BLaER1 treated with 17β-estradiol and CSF1 and Interleukin-3, amounts not matched to agents 10 nM and 100 nM (cell line): ENCODE data around the gene TLR10.

Source experiments
- H3K27ac ChIP-seq, 11 experiments: shearing (Covaris generic); formaldehyde crosslinking; 2 replicates each; pipeline ENCODE4 v1.8.1; 2022
- H3K27me3 ChIP-seq, 11 experiments: shearing (Covaris generic); formaldehyde crosslinking; 2 replicates each; pipeline ENCODE4 v1.8.1; 2022
- H3K36me3 ChIP-seq, 11 experiments: shearing (Covaris generic); formaldehyde crosslinking; 2 replicates each; pipeline ENCODE4 v1.8.1; 2022
- H3K4me1 ChIP-seq, 10 experiments: shearing (Covaris generic); formaldehyde crosslinking; 2 replicates each; pipeline ENCODE4 v1.8.1; 2022
- H3K4me2 ChIP-seq, 11 experiments: shearing (Covaris generic); formaldehyde crosslinking; 2 replicates each; pipeline ENCODE4 v1.8.1; 2022
- H3K4me3 ChIP-seq, 10 experiments: shearing (Covaris generic); formaldehyde crosslinking; 2 replicates each; pipeline ENCODE4 v1.8.1; 2022
- H3K9ac ChIP-seq, 11 experiments: shearing (Covaris generic); formaldehyde crosslinking; 2 replicates each; pipeline ENCODE4 v1.8.1; 2022
- H3K9me3 ChIP-seq, 11 experiments: shearing (Covaris generic); formaldehyde crosslinking; replicated peaks in 1 of 11; 2 replicates each; pipeline ENCODE4 v1.8.1; 2022
- H4K20me1 ChIP-seq, 11 experiments: shearing (Covaris generic); formaldehyde crosslinking; 2 replicates each; pipeline ENCODE4 v1.8.1; 2022
- Cebpa-rat ChIP-seq, 11 experiments: shearing (Covaris generic); IDR thresholded peaks; 2 replicates each; pipeline ENCODE4 v1.8.1; 2022

The TLR10 gene, protein sequence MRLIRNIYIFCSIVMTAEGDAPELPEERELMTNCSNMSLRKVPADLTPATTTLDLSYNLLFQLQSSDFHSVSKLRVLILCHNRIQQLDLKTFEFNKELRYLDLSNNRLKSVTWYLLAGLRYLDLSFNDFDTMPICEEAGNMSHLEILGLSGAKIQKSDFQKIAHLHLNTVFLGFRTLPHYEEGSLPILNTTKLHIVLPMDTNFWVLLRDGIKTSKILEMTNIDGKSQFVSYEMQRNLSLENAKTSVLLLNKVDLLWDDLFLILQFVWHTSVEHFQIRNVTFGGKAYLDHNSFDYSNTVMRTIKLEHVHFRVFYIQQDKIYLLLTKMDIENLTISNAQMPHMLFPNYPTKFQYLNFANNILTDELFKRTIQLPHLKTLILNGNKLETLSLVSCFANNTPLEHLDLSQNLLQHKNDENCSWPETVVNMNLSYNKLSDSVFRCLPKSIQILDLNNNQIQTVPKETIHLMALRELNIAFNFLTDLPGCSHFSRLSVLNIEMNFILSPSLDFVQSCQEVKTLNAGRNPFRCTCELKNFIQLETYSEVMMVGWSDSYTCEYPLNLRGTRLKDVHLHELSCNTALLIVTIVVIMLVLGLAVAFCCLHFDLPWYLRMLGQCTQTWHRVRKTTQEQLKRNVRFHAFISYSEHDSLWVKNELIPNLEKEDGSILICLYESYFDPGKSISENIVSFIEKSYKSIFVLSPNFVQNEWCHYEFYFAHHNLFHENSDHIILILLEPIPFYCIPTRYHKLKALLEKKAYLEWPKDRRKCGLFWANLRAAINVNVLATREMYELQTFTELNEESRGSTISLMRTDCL

DNA sequence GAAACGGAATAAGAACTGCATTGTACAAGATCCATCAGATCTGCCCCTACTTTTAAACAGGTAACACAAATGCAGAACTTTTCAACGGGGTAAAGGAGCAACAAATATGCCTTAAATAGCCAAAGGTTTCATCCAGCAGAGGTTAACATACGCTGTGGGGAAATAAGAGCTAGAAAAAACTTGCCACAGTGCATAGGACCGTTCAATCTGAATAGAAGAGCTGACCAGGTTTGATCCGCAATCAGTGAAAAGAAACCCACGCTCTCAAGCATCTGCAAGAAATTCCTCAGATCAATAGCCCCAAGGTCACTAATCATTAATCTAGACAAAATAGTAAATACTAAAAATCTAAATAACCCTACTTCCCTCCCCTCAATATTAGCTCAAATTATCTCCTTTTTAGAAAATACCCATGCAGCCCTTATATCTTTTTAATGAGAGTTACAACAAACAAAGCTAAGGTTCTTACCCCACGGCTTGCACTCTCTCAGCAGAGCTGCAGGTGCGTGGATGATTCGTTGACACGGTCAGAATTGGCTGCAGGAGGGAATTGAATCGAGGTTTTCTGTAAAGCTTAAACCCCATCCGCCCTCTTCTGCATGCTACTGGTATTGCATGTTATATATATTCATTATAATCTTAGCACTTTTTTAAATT is at the start of gene TLR10:
TSS of gene TLR10 (minus strand) at position 539 of the 657 bp plus-strand sequence. CDS start 7,400 bp downstream, outside the sequence.
- TF ChIP-seq Cebpa-rat (IDR thresholded peaks at IDR 0.05): no peak
- Histone ChIP-seq H3K9me3 (peaks cover 3 to 7% (median 4%) of the 10 kb centered on the region in 11 experiments; a peak in 12 of 22 replicates), H3K9ac (peak within 1 kb of the TSS in 5 of 11 experiments; percentile 9 to 43 (median 27); a peak in 6 of 22 replicates), H3K4me3 (peak within 1 kb of the TSS in 2 of 10 experiments; percentile 31 to 37; a peak in 4 of 20 replicates), H3K4me2 (peak within 1 kb of the TSS; percentile 49 to 77 (median 68)), H4K20me1 (no peaks in the 10 kb centered on the region), H3K27me3 (no peaks in the 10 kb centered on the region), H3K27ac (peak within 1 kb of the TSS in 8 of 11 experiments; percentile 51 to 93 (median 90); a peak in 15 of 22 replicates), H3K36me3 (no peaks in the 10 kb centered on the region), H3K4me1 (peaks cover 51 to 69% (median 64%) of the 10 kb centered on the region in 10 experiments)

GRCh38 chr4:38832206-38832605 is 49.4 kb upstream of the TLR10 start:
- Histone ChIP-seq H3K36me3 (peaks cover 0 to 80% (median 0%) of the 10 kb centered on the region in 11 experiments; a peak in 8 of 22 replicates), H3K4me2 (peak overlapping the region in 2 of 11 experiments; percentile 35 to 54; a peak in 4 of 22 replicates), H4K20me1 (peaks cover 0 to 41% (median 0%) of the 10 kb centered on the region in 11 experiments; a peak in 4 of 22 replicates), H3K4me3 (no peak overlapping the region), H3K27me3 (peaks cover 0 to 18% (median 0%) of the 10 kb centered on the region in 11 experiments; a peak in 5 of 22 replicates), H3K9me3 (peaks cover 30 to 62% (median 48%) of the 10 kb centered on the region in 11 experiments), H3K4me1 (peaks cover 0 to 15% (median 0%) of the 10 kb centered on the region in 10 experiments; a peak in 8 of 20 replicates), H3K9ac (no peak overlapping the region), H3K27ac (no peak overlapping the region)
- TF ChIP-seq Cebpa-rat (IDR thresholded peaks at IDR 0.05): no peak

GRCh38 chr4:38831653-38832052 is 48.9 kb upstream of the TLR10 start:
- no peak overlapping the region for H3K4me2 ChIP-seq
- H3K36me3 ChIP-seq: peaks cover 0 to 86% (median 0%) of the 10 kb centered on the region in 11 experiments; a peak in 8 of 22 replicates
- no peak overlapping the region for H3K9ac ChIP-seq
- no peak for TF ChIP-seq Cebpa-rat (IDR thresholded peaks at IDR 0.05)
- H4K20me1 ChIP-seq: peaks cover 0 to 39% (median 0%) of the 10 kb centered on the region in 11 experiments; a peak in 4 of 22 replicates
- H3K27ac ChIP-seq: no peak overlapping the region
- H3K4me1 ChIP-seq: peaks cover 0 to 12% (median 0%) of the 10 kb centered on the region in 10 experiments; a peak in 4 of 20 replicates
- peaks cover 0 to 18% (median 0%) of the 10 kb centered on the region in 11 experiments; a peak in 5 of 22 replicates for H3K27me3 ChIP-seq
- H3K9me3 ChIP-seq: peaks cover 25 to 61% (median 43%) of the 10 kb centered on the region in 11 experiments
- H3K4me3 ChIP-seq: no peak overlapping the region

DNA sequence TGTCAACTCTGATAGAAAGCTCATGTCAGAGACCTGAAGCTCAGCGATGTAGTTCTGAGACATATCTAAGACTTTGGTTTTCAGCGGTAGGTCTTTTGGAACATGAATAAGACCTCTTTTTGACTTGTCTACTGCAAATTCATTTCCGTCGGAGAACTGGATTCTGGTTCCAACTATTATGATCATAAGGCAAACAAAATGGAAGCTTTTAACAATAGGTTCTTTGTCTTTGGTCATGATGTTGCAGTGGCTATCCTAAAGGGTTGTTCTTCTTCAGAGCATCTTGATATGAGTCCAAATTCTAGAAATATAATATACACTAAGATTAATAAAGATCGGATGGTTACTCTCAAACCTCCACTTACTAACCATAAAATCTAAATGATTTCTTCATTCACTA is 46.4 kb upstream of the TLR10 start:
- Histone ChIP-seq H4K20me1 (peaks cover 0 to 39% (median 0%) of the 10 kb centered on the region in 11 experiments; a peak in 4 of 22 replicates), H3K27ac (no peak overlapping the region), H3K9ac (no peak overlapping the region), H3K36me3 (peaks cover 0 to 91% (median 0%) of the 10 kb centered on the region in 11 experiments; a peak in 8 of 22 replicates), H3K27me3 (peaks cover 0 to under 1% (median 0%) of the 10 kb centered on the region in 11 experiments; a peak in 1 of 22 replicates), H3K4me1 (peaks cover 0 to 12% (median 0%) of the 10 kb centered on the region in 10 experiments; a peak in 4 of 20 replicates), H3K4me3 (no peak overlapping the region), H3K9me3 (peaks cover 10 to 60% (median 28%) of the 10 kb centered on the region in 11 experiments), H3K4me2 (no peak overlapping the region)
- TF ChIP-seq Cebpa-rat (IDR thresholded peaks at IDR 0.05): no peak

- peaks cover 0 to 22% (median 11%) of the 10 kb centered on the region in 10 experiments; a peak in 12 of 20 replicates for H3K4me1 ChIP-seq
- H3K4me3 ChIP-seq: no peak overlapping the region
These were observed 41.0 kb upstream of the TLR10 start for GRCh38 chr4:38823766-38824165.

GRCh38 chr4:38822748-38823303 is 40.0 kb upstream of the TLR10 start:
- Histone ChIP-seq H4K20me1 (no peaks in the 10 kb centered on the region), H3K27me3 (no peaks in the 10 kb centered on the region), H3K4me3 (no peak overlapping the region), H3K4me2 (no peak overlapping the region), H3K4me1 (peaks cover 0 to 28% (median 11%) of the 10 kb centered on the region in 10 experiments; a peak in 12 of 20 replicates), H3K27ac (no peak overlapping the region), H3K9me3 (peaks cover 17 to 50% (median 25%) of the 10 kb centered on the region in 11 experiments), H3K36me3 (peaks cover 0 to 58% (median 0%) of the 10 kb centered on the region in 11 experiments; a peak in 9 of 22 replicates), H3K9ac (no peak overlapping the region)
- no peak for TF ChIP-seq Cebpa-rat (IDR thresholded peaks at IDR 0.05)

More at GRCh38 chr4:38823766-38824165, 41.0 kb upstream of the TLR10 start:
- H4K20me1 ChIP-seq: no peaks in the 10 kb centered on the region
- no peak overlapping the region for H3K9ac ChIP-seq
- TF ChIP-seq Cebpa-rat (IDR thresholded peaks at IDR 0.05): no peak
- no peaks in the 10 kb centered on the region; a peak in 1 of 22 replicates for H3K27me3 ChIP-seq
- no peak overlapping the region for H3K4me2 ChIP-seq
- H3K36me3 ChIP-seq: peaks cover 0 to 67% (median 0%) of the 10 kb centered on the region in 11 experiments; a peak in 9 of 22 replicates
- no peak overlapping the region for H3K27ac ChIP-seq
- H3K9me3 ChIP-seq: peaks cover 17 to 50% (median 25%) of the 10 kb centered on the region in 11 experiments

DNA sequence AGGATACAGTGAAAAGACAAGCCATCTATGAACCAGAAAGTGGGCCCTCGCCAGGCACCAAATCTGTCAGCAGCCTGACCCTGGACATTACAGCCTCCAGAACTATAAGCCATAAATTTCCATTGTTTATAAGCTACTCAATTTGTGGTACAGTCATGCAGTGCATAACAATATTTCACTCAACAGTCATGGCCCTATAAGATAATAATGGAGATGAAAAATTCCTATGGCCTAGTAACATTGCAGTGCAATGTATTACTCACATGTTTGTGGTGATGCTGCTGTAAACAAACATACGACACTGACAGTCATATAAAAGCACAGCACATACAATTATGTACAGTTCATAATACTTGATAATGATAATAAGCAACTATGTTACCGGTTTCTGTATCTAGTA is 38.9 kb upstream of the TLR10 start:
- no peaks in the 10 kb centered on the region for H3K27me3 ChIP-seq
- peaks cover 0 to 47% (median 0%) of the 10 kb centered on the region in 11 experiments; a peak in 9 of 22 replicates for H3K36me3 ChIP-seq
- peak overlapping the region in 1 of 11 experiments; percentile 20; a peak in 1 of 22 replicates for H3K4me2 ChIP-seq
- TF ChIP-seq Cebpa-rat (IDR thresholded peaks at IDR 0.05): no peak
- peaks cover 2 to 36% (median 15%) of the 10 kb centered on the region in 10 experiments; a peak in 14 of 20 replicates for H3K4me1 ChIP-seq
- peaks cover 17 to 42% (median 25%) of the 10 kb centered on the region in 11 experiments for H3K9me3 ChIP-seq
- no peak overlapping the region for H3K4me3 ChIP-seq
- no peak overlapping the region for H3K27ac ChIP-seq
- H3K9ac ChIP-seq: no peak overlapping the region
- H4K20me1 ChIP-seq: no peaks in the 10 kb centered on the region
